NOMO-1 treated with dmso at 0.1 percent for 144 hours (cell line): ENCODE data around the gene TBX1.
A peak's percentile ranks its signal among the peaks of the same experiment; 100 is the strongest.

Source experiments
- DNase-seq: peaks from one replicate; lab custom pipeline; 2025; ENCODE audit not compliant: unreplicated experiment; lab: John Stamatoyannopoulos, UW

TBX1 gene

GRCh38 chr22:19760058-19760950, at the start of gene TBX1:
TBX1 (plus strand) TSS chr22:19760778; CDS start chr22:19760844, 66 bp downstream.
- no peak for DNase-seq

DNA sequence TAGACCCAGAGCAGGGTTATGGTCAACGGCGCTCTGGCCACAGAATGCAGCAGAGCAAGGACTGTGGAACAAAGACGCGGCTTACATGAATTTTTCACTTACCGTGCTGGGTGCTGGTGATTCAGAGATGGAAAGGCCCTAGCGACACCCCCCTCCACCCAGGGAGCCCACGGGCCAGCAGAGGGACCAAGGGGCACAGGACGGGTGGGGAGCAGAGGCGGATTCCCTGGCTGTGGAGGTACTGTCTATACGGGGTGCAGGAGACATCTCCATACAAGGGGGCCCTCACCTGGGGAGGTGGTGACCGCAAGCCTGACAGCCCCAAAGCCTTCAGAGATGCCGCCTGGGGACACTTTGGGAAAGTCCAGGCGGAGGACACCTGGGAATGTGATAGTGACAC, 47.3 kb upstream of the TBX1 start:
- no peak for DNase-seq

DNA sequence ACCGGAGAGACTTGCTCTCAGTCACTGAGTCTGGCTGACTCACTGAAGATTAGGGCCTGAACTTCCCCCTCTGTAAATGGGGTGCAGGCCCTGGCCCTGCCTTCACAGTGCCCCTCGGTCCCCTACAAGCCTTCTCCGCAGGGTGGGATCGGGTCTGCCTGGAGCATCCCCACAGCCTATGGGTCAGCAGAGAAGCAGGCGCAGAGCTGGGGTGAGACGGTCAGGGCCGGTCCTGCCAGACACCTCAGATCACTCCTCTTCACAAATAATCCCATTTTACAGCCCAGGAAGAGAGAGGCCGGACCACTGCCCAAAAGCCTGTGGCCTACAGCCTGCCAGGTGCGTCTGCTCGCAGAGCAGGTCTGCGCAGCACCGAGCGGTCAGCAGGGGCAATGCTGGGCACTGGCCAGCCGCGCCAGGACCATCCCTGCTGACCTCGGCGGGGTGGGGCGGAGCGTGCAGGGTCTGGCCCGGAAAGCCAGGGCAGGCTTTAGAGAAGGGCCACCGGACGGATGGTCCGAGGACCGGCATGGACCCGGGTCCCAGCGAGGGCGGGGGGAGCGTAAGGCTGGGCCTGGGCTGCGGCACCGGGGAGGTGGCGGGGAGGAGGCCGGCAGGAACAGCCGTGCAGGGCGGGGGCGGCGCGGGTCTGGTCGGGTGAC, 46.8 kb upstream of the TBX1 start:
- no peak for DNase-seq

DNA sequence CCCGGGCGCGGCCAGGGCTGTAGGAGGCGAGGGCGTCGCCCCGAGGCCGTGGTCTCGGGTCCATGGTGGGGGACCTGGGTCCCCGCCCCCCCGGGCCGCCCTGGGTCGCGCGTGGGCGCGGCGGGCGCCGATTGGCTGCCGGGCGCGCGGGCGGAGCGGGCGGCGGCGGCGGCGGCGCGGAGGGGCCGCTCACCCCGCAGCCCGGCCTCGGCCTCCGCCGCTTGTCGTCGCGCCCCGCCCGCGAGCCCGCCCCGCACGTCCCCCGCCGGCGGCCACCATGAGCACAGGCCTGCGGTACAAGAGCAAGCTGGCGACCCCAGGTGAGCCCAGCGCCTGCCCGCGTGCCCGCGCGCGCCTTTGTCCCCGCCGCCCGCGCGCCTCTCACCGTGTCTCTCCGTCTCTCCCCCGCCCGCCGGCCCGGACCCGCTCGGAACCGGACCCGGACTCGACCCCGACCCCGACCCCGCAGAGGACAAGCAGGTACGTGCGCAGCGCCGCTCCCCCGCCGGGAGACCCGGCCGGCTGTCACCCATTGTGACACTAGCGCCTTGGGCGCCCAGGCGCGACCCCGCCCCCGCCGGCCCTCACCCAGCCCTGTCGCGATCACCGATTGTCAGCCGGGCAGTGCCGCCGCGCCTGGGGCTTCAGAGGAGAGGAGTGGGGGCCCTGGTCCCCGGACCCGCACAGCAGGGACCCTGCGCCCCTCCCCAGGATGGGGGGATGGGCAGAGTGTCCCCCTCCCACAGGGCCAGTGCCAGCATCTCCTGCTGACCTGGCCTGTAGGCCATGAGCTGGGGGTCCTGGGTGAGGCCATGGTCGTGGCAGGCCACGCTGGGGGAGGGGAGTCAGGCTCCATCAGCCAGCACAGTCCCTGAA, 46.0 kb upstream of the TBX1 start, which contains the start of gene SEPTIN5:
Gene SEPTIN5, plus strand, starts transcription at position 192 of the 876 bp plus-strand sequence. Its CDS starts 86 bp downstream, at position 278.
- no peak for DNase-seq

- DNase-seq: no peak
Observed at GRCh38 chr22:19715188-19715930, 45.2 kb upstream of the TBX1 start.

DNA sequence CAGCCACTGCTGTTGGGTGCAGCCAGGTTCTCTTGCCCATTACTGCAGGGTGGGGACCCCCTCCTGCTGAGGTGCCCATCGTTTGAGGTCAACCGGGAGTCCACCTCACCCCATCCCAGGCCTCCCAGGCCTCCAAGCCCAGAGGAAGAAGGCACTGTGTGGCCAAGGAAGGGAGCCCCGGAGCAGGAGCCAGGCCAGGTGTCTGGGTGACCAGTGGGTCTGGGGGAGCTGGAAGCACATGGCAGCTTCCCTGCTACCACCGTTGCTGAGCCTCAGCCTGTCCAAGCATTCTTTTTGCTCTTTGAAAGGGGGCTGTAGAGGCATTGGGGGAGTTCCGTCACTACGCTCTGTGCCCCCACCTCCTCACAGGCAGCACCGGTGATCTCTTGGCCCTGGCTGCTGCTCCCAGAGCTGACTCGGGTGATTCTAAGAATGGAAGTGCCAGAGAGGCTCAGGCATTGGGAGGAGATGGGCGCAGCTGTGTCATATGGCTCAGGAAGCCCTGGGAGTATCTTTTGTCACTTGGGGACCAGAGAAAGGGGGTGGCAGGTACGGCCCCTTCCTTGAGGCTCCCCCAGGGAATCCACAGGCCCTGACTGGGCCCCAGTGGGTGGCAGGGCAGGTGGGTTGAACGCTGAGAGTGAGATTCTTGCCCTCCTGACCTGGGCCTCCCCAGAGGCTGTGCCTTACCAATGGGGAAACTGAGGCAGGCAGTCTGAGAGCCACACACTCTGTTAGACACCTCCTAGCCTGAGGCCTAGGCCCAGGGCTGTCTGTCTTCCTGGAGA, 44.3 kb upstream of the TBX1 start:
- DNase-seq: no peak

DNA sequence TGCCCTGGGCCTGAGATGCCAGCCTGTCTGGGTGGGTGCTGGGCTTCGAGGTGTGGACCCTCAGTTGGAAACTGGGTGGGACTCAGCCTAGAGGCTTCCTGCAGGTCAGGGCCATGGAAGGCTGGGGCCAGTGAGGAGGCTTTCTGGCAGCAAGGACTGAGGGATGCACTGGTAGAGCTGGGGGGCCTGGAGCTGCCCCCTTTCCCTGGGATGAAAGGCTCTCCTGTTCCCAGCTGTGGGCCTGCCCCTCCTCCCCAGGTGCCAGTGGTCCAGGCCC, 43.8 kb upstream of the TBX1 start:
- no peak for DNase-seq

DNA sequence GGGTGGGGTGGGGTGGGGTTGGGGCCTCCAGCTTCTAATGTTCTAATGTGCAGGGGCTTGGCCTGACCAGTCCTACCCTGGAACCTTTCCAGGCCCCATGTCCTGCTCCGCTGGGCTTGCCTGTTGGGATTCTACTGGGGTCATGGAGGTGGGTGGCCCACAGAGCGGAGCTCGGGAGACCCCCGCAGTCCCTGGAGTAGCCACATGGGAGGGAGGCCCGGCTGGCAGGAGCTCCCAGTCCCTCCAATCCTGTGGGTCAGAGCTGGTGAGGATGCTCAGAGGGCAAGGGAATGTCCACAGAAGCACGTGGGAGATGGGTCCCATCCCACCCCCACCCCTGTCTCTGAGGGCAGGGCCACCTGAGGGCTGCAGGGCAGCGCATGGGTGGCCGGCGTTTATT, 43.4 kb upstream of the TBX1 start:
- no peak for DNase-seq

- peak; percentile 50 for DNase-seq
Observed at GRCh38 chr22:19717691-19718455, 42.7 kb upstream of the TBX1 start.

- no peak for DNase-seq
Observed at GRCh38 chr22:19718456-19719049, 42.0 kb upstream of the TBX1 start.

GRCh38 chr22:19719050-19719482, 41.5 kb upstream of the TBX1 start:
- no peak for DNase-seq

DNA sequence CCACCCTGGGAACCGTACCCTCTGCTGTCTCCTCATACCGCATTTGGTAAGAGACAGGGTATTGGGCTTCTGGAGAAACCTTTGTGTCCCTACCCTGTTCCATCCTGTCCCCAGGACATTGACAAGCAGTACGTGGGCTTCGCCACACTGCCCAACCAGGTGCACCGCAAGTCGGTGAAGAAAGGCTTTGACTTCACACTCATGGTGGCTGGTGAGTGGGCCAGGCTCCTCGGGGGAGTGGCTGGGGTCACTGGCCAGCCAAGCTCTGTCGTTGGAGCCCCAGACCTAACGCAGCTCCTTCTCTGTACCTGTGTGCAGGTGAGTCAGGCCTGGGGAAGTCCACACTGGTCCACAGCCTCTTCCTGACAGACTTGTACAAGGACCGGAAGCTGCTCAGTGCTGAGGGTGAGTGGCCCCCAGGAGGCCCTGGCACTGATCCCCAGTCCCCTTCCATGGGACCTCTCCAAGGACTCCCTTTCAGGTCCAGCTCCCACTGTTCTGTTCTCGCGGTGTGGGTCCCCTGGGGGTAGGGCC, 41.0 kb upstream of the TBX1 start:
- no peak for DNase-seq

DNA sequence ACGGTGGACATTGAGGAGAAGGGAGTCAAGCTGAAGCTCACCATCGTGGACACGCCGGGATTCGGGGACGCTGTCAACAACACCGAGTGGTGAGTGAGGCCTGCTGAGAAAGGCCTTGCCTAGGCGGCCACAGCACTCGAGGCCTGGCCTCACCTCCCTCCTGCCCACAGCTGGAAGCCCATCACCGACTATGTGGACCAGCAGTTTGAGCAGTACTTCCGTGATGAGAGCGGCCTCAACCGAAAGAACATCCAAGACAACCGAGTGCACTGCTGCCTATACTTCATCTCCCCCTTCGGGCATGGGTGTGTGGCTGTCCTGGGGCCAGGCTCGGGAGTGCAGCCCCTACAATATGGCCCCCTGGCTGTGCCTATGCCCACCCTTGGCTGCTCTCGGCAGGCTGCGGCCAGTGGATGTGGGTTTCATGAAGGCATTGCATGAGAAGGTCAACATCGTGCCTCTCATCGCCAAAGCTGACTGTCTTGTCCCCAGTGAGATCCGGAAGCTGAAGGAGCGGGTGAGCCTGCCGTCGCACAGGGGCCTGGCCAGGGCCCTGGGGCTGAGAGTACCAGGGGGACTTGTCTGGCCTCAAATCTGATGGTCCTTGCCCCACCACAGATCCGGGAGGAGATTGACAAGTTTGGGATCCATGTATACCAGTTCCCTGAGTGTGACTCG, 40.3 kb upstream of the TBX1 start:
- DNase-seq: no peak

- no peak for DNase-seq
Observed at GRCh38 chr22:19720999-19721329, 39.6 kb upstream of the TBX1 start.

DNA sequence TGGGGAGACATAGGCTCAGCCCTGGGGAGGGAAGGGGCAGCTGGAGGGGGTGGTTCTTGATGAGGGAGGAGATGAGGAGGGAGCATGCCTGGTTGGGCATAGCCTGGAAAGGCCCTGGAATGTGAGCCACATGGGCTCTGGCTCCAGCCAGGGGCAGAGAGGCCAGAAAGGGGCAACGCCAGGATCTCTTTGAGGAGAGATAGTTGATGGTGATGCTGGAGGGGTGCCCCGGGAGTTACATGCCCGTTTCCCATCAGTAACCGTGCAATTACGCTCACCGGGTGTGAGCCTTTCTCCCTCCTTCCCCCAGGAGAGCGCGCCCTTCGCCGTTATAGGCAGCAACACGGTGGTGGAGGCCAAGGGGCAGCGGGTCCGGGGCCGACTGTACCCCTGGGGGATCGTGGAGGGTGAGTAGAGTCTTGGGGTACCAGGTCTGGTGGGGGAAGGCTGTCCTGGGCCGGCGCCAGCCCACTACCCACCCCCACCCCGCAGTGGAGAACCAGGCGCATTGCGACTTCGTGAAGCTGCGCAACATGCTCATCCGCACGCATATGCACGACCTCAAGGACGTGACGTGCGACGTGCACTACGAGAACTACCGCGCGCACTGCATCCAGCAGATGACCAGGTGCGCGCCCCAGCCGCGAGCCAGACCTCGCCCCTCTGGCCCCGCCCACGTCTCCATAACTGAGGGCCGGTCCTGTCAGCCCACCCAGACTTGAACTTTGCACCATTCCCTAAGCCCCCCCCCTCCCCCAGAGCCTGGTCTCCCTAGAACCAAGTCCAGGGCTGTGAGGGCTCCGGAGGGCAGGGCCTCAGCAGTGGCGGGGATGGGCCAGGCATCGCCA, 39.0 kb upstream of the TBX1 start:
- DNase-seq: no peak

- no peak for DNase-seq
Observed at GRCh38 chr22:19722178-19722981, 38.2 kb upstream of the TBX1 start.

DNA sequence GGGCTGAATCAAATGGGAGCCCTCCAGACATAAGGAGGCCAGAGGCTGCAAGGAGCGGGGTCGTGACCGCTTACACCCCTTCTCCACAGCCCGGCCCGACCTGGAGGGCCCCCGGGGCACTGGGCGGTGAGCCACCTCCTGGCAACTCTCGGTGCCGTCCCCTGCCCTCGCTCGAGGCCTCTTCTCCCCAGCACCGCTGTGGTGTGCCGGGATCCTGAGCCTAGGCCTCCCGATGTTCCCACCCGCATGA, 37.7 kb upstream of the TBX1 start:
- no peak for DNase-seq
